HPDE6-E6E7 (cell line): ENCODE measurements around the gene DNAJC5.

Source experiments
- DNase-seq: peaks from one replicate; pipeline ENCODE4 v3.0.0; 2011; ENCODE audit warnings: missing footprints; ENCODE audit errors: extremely low spot score

The DNAJC5 gene

GRCh38 chr20:63884506-63885263 is 10.2 kb upstream of the DNAJC5 start:
- DNase-seq, result no peak

DNA sequence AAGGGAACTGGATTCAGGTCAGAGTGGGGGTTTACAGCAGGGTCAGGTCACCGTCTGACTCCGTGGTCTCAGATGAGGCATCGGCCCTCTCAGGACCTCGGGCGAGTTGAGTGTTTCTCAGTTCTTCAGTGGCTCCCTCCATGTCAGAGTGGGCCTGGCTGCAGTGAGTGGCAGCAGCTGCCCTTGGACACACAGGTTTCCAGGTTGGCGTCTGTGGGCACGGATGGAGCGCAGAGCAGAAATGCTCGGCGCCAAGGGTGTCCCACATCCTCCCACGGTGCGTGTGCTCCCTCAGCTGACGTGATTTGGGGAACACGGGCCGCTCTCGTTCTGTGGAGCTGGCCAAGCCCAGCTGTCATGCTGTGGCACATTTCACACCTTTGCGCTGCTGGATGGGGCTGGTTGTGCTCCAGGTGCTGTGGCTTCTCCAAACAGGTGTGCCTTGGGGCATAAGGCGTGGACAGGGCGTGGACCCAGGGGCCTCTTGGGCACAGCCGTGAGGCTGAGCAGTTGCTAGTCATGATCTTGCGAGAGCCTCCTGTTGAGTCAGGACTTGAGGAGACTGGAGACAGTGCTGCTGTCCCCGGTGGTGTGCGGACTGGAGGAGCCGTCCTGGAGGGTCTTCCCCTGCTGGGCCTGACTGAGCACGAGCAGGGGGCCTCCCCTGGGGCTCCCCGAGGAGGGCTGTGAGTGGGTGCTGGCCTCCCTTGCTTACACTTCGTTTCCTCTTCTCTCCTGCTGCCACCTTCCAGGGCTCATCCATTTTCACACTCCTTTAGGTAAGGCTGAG is 9.5 kb upstream of the DNAJC5 start:
- DNase-seq, result peak; percentile 66

DNA sequence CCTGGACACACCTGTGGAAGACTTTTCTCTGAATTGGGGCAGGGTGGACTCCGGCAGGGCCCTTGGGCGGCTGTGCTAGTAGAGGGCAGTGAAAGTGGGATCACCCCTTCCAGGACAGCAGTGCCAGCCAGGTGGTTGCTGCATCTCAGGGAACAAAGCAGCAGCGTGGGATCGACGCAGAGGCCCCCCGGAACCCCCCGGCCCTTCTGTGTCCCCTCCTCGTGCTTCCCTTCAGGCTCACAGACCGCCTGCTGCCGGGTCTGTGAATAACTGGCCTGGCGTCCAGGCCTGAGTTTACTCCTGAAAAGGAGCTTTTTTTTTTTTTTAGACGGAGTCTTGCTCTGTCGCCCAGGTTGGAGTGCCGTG is 8.9 kb upstream of the DNAJC5 start:
- no peak for DNase-seq

DNA sequence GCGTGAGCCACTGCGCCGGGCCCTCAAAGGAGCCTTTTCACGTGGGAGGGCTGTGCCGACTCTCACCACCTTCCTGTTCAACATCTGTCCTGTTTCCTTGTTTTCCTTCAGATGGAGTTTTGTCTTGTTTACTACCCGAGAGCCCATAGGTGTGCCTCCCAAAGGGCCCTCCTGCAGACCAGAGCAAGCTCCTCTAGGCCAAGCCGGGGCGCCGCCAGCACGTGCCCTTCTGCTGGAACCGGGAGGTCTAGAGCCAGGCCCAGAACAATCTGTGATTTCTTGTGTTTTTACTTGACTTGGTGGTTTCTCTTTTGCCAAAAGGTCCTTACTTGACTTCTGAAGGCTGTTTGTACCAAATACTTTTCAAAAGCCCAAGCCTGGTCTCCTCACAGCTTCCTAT is 8.0 kb upstream of the DNAJC5 start:
- DNase-seq, result no peak

DNA sequence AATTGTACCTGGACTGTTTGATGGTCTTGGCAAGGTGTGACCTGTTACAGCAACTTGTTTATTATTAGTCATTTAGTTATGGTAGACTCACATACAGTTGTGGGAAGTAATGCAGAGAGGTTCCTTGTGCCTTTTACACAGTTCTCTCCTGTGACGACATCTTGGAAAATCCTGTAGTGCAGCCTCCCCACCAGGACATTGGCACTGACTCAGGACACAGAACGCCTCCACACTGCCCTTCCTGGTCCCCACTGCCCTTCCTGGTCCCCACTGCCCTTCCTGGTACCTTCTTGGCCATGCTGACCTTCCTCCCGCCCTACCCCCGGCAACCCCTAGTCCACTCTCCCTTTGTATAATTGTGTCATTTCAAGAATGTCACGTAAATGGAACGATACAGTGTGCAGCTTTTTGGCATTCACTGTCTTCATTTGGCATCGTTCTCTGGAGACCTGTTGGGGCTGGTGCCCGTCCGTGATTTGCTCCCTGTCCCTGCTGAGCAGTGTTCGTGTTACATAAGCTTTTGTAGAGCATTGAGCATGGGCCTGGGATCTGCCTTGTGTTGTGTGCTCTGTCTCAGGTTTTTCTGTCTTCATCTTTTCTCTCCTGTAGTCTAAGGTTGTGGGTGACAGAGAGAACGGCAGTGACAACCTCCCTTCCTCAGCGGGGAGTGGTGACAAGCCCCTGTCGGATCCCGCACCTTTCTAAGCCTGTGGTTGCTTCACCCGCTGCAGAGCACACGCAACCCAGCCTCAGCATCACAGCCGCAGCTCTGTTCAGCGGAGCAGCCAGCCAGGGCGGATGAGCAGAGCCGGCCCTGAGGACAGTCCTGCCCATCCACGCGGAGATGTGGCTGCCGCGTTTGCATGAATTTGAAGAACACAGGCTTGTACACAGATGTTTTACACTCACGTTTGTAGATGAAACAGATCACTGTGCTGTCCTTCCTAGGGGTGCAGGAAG is 5.4 kb upstream of the DNAJC5 start:
- no peak for DNase-seq

GRCh38 chr20:63890201-63890576 is 4.7 kb upstream of the DNAJC5 start:
- DNase-seq, result no peak

DNA sequence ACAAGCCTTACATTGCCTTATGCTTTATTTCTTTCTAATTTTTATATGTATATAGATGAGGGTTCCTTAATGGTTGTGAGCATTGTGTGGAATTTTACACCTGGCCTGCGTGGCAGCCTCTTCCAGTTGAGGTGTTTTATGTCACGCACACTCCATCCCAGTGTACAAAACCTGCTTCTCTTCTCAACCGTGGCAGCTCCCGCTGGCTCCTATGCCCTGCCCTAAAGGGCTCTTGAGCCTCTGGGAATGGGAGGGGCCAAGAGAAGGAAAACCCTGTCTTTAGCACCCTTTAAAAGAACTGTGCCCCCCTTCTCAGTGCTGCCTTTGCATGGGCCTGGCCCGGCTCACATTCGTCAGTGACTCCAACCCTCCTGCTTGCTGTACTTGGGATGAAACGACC is 4.3 kb upstream of the DNAJC5 start:
- no peak for DNase-seq

- DNase-seq, result no peak
These were observed 3.6 kb upstream of the DNAJC5 start for GRCh38 chr20:63891061-63892002.

DNA sequence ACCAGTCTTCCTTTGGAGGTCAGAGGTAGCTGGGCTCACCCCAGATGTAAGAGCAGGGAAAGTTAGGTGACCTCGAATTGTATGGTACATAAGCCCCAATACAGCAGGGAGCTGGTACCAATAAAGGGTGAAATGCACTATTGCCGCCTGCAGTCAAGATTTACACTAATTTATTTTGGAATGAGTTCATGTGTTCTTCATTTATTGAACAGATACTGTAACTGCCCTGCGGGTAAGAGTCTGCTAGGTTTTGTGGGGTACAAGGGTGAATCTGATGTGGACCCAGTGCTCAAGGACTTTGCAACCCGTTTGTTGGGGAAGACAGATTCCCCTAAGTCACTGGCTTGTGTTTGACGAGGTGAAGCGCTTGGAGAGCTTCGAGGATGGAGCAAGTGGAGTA is 2.5 kb upstream of the DNAJC5 start:
- no peak for DNase-seq

- no peak for DNase-seq
These were observed 948 bp upstream of the DNAJC5 start for GRCh38 chr20:63893999-63894357.

DNA sequence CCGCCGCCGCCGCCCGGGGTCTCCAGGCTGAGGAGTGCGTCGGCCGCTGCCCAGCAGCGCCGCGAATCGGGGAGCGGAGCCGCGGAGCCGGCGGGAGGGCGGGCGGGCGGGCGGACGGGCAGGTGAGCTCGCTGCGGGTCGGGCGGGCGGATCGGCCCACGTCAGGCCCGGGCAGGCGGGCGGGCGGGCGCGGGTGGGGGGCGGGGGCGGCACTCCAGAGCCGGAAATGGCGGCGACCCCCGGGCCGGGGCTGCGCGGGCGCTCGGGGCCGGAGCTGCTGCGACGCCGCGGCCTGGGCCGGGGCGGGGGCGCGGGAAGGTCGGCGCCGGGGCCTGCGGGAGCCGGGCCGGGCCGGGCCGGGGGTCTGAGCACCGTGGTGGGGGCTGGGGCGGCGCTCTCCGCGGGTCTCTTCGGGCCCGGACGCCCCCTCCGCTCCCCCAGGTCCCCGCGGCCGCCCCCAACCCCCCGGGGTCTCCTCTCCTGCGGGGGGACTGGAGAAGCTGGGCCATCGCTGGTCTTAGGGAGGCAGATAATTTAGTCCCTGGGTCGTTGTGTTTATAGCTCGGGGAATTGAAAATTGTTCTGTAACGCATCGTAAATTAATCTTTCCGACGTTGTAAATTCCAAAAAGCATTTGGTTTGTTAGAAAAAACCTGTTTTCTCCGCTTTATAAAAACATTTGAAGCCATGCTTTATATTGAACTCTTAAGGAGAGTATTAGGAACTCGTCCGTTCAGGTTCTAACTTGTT is 451 bp downstream of the DNAJC5 start:
- no peak for DNase-seq

DNA sequence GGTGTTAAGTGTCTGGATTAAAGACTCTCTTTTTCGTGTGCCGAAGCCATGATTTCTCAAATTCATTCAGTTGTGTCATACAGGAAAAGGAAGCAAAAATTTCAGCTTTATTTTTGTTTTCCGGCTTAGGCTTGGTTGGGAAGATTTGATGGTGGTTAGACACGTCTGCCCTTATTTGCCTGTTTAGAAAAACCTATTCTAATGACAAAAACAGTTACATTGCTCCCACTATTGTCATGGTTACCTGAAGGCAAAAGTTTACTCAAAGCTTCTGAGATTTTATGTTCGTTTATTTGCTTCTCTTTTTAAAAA is 982 bp downstream of the DNAJC5 start:
- DNase-seq, result no peak

GRCh38 chr20:63896264-63897105 is 1.6 kb downstream of the DNAJC5 start:
- DNase-seq, result no peak

DNA sequence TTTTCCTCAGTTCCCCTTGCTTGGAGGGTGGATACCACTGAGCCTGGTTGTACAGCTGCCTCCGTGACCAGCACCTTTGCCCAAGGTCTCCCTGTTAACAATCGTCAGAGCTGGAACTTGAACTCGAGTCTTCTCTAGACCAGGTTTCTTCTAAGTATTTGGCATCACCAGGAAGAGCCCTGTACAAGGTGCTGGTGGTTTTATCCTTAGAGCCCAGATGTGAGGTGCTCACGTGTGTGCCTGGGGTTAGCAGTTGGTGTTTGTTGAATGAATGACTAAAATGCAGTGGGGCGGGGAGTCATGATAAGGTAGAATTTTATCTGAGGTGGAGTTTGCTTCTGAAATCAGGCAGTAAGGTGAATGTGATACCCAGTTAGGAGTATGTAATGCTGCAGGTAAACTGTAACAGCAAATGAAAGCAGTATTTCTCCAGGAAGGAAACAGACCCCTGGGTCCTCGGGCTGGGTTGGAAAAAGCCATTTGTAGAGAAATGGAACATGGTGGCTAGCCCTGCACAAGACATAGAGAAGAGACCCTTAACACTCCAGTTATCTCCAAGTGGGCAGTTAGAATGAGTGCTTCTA is 3.1 kb downstream of the DNAJC5 start:
- no peak for DNase-seq

DNA sequence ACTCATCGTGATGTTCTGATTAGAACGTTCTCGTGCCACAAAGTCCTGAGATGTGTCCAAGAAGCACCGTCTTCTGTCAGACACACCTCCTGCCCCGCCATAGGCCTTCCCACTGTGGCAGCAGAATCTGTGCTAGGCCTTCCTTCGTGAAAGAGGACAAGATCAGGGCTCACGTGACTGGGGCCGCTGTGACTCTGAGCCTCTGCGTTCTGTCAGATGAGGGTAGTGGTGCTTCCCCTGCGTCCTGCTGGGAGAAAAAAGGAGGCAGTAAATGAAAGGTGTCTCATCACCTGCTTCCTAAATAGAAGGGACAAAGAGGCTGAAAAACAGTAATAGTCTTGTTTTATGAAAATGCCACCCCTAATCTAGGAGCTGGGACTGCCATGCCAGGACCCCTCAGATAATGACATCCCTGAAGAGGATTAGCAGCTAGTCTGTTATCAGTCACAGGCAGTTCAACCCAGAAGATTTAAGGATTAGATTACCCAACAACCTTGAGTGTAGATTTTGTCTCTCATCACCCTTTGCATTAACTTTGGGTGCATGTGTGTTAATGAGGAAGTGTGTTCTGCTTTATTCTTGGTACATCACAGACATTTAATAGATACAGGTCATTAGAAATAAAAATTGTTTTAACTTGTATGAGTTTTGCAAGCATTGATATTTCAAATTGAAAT is 4.1 kb downstream of the DNAJC5 start:
- DNase-seq, result no peak

- DNase-seq, result no peak
These were observed 5.5 kb downstream of the DNAJC5 start for GRCh38 chr20:63900413-63900812.

DNA sequence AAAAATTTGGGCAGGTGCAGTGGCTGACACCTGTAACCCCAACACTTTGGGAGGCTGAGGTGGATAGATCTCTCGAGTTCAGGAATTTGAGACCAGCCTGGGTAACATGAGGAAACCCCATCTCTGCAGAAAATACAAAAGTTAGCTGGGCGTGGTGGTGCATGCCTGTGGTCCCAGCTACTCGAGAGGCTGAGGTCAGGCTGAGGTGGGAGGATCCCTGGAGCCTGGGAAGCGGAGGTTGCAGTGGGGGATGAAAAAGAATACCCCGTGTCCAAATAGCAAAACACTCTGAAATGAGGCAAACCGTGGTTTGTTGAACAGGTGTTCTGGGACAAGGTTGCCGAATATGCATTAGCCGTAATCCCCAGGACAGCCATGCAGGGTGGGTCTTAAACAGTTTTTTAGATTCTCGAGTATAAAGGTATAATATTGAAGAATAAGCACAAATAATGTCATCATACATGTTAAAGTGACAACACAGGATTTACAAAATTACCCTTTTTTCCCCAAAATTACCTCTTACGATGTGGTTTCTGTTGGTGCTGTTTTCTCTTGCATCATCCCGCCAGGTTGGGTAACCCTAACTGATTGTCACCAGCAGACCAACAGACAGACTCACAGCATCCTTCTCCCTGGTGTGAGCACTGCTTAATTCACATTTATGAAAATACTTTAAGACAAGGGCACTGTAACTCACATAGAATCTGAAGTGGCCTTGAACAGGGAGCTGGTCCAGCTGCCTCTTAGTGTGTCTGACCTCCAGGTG is 9.1 kb downstream of the DNAJC5 start:
- no peak for DNase-seq
